Measurements from ENCODE around the gene TSSC4. TPM values are rescaled to one million over a fixed set of nuclear protein-coding genes. Genes with fewer than 3 reads are reported as not detected.
A peak's percentile ranks its signal among the peaks of the same experiment; 100 is the strongest.

The TSSC4 gene
- total RNA-seq, 2 donors from 2014 or later, result 50.6 to 52.2 TPM

DNA sequence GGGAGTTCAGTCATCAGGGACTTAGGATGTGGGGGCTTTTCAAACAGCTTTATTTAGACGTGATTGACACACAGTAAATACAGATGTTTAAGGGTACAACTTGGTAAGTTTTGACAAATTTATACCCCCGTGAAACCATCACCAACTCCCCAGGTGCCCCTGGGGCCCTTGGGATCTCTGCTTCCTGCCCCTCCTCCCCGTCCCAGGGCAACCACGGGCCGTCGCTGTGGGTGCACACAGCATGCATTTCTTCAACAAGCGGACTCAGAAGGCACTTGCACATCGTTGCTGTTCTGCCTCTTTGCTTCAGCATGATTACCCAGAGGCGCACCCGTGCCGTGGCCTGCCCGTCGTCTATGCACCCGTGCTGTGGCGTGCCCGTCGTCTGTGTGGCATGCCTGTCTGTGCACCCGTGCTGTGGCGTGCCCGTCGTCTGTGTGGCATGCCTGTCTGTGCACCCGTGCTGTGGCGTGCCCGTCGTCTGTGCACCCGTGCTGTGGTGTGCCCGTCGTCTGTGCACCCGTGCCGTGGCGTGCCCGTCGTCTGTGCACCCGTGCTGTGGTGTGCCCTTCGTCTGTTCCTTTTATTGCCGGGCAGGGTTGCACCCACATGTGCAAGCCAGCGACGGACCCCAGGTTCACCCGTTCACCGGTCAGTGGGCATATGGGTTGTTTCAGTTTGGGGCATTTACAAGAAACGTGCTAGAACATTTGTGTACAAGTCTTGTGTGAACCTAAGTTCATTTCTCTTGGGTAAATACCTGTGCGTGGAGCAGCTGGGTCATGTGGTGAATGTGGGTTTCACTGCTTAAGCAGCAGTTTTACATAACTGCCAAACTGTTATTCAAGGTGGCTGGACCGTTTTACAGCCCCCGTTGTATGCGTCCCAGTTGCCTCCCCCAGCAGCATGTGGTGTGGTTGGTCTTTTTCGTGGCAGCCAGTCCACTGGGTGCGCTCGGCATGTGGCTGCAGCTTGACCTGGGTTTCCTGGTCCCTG is 15.1 kb upstream of the TSSC4 start:
- Mint-ChIP-seq H3K36me3 (ENCODE audit: insufficient read depth in 2 of 2) (no peaks in the 10 kb centered on the region), H3K4me3 (peak overlapping the region in 1 of 2 donors; percentile 48), H3K4me1 (ENCODE audit: low read depth) (peaks cover 61% of the 10 kb centered on the region), H3K9me3 (no peaks in the 10 kb centered on the region), H3K27me3 (ENCODE audit: low read depth) (no peaks in the 10 kb centered on the region), H3K27ac (no peak overlapping the region)
- DNase-seq, result no peak
- no peak for ATAC-seq (replicated peaks in 1 of 2)

DNA sequence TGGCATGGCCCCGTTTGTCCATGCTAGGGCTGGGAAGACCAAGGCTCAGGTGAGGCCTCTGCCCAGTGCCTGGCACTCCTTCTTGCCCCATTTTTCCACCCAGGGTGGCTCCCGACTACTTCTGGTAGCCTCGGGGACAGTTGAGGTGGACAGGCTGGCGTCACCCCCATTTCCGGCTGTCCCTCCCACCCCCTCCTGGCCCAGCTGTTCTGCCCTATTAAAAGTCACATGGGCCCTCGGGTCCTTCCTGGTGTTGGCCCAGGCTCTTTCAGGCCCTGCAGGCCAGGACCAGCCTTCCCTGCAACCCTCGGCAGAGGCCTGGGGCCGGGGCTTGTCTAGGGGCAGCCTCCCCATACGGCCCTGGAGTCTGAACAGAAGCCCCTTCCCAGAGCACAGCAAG is 14.0 kb upstream of the TSSC4 start:
- H3K36me3 Mint-ChIP-seq (ENCODE audit: insufficient read depth in 2 of 2), result no peaks in the 10 kb centered on the region
- H3K4me1 Mint-ChIP-seq (ENCODE audit: low read depth), result peaks cover 50% of the 10 kb centered on the region
- ATAC-seq (replicated peaks in 1 of 2), result no peak
- no peak overlapping the region for H3K4me3 Mint-ChIP-seq
- no peak for DNase-seq
- no peak overlapping the region for H3K27ac Mint-ChIP-seq
- H3K9me3 Mint-ChIP-seq, result no peaks in the 10 kb centered on the region
- no peaks in the 10 kb centered on the region for H3K27me3 Mint-ChIP-seq (ENCODE audit: low read depth)

DNA sequence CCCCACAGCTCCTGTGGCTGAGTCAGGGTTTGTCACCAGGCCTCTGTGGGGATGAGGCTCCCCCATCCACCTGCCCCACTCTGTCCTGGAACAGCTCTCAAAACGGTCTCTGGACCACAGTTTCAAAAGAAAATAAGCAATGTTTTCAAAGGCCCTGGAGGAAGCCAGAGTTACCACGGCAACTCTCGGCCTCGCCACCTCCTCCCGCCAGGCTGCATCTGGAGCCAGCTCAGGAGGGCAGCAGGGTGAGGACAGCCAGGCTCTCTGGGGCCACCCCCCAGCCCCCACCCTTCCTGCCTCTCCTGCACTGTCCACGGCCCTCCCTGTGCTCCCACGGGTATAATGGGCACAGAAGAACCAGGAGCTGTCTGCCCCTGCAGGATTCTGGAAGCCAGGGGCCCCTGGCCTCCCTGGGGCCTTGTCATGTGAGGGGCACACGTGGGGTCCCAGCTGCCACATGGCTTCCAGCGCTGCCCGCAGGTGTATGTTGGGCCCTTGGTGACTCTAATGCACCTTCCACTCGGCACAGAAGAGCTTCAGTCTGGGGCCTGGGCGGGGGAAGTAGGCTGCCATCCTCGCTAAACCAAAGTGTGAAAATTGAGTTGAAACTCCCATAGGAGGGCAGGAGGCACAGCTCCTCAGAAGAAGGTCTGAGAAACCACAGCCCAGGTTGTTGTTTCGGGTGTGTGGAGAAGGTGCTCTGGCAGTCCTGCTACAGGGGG is 13.1 kb upstream of the TSSC4 start:
- no peaks in the 10 kb centered on the region for H3K9me3 Mint-ChIP-seq

DNA sequence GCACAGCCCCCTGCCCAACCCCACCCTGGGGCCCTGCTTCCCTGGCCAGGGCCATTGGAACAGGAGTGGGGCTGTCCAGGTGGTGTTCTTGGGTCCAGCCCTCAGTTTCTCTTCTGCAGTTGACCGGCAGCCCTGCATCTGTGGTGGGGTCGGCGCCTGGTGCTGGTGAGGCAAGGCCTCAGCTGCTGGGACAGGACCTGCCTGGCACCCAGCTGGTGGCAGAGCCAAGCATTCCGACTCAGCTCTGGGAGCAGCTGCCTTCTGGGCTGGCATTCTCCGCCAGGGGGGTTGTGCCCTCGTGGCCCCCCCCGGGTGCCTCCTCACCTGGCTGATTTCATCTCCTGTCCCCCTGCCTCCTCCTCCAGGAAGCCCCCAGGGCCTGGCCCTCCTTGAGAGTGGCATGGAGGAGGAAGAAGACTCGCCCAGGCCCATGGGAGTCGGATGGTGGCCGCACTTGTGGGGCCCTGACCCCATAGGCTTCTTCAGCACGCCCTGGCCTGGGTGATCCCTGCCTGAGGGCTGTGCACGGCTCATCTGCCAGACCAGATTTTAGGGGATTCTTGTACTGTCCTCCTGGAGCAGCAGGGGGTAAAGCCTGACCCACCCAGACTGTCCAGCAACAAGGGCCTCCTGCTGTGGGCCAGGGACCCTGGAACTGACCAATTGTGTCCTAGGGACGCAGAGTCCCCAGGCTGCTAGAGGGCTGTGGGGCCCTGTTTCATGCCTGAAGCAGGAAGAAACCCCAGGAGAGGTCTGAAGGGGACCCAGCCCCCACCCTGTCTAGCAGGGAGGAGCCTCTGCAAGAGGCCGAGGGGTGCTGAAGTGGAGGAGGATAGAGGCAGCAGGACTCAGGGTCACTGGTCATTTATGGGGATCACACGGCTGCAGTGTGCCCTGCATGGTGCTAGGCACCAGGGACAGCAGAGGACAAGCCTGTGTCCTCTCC is 11.8 kb upstream of the TSSC4 start:
- H3K27me3 Mint-ChIP-seq (ENCODE audit: low read depth), result no peaks in the 10 kb centered on the region
- DNase-seq (no peak), ATAC-seq (replicated peaks in 1 of 2) (no peak)
- H3K27ac Mint-ChIP-seq, result peak overlapping the region; percentile 42
- H3K9me3 Mint-ChIP-seq, result no peaks in the 10 kb centered on the region
- no peaks in the 10 kb centered on the region for H3K36me3 Mint-ChIP-seq (ENCODE audit: insufficient read depth in 2 of 2)
- peaks cover 36% of the 10 kb centered on the region for H3K4me1 Mint-ChIP-seq (ENCODE audit: low read depth)
- H3K4me3 Mint-ChIP-seq, result no peak overlapping the region

More for the DNA sequence above, 13.1 kb upstream of the TSSC4 start:
- H3K27ac Mint-ChIP-seq, result peak overlapping the region; percentile 38
- no peaks in the 10 kb centered on the region for H3K36me3 Mint-ChIP-seq (ENCODE audit: insufficient read depth in 2 of 2)
- ATAC-seq (replicated peaks in 1 of 2), result peak; percentile 31 to 32
- H3K4me3 Mint-ChIP-seq, result peak overlapping the region in 1 of 2 donors; percentile 25
- peaks cover 45% of the 10 kb centered on the region for H3K4me1 Mint-ChIP-seq (ENCODE audit: low read depth)
- no peak for DNase-seq
- H3K27me3 Mint-ChIP-seq (ENCODE audit: low read depth), result no peaks in the 10 kb centered on the region

DNA sequence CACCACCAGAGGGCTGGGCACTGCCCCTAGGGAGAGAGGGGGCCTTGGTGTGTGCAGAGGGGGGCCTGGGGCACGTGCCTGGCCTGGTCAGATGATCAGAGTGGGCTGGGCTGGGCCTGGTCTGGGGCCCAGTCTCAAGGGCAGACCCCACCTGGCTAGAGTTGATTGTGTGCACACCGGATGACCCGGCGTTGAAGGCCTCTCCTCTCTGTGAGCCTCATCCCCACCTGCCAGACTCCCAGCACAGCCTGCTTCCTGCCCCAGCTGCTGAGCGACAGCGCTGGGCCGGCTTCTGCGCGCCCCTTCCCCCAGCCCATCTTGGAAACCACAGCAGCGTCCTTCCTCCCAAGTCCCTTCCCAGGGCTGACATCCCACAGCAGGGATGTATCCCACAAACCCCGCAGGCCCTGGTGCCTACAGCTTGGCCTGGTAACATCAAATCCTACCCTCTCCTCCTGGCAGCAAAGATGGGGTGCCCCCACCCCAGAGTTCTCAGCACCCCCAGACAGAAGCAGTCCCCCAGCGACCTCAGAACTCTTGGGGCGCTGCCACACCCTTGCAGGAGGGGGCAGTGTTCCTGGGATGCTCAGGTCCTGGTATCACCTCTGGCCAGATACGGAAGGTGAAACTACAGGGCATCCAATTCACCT is 11.0 kb upstream of the TSSC4 start:
- H3K27me3 Mint-ChIP-seq (ENCODE audit: low read depth), result no peaks in the 10 kb centered on the region
- DNase-seq (no peak), ATAC-seq (replicated peaks in 1 of 2) (no peak)
- no peak overlapping the region for H3K27ac Mint-ChIP-seq
- H3K9me3 Mint-ChIP-seq, result no peaks in the 10 kb centered on the region
- no peak overlapping the region for H3K4me3 Mint-ChIP-seq
- H3K36me3 Mint-ChIP-seq (ENCODE audit: insufficient read depth in 2 of 2), result no peaks in the 10 kb centered on the region
- peaks cover 31% of the 10 kb centered on the region for H3K4me1 Mint-ChIP-seq (ENCODE audit: low read depth)

DNA sequence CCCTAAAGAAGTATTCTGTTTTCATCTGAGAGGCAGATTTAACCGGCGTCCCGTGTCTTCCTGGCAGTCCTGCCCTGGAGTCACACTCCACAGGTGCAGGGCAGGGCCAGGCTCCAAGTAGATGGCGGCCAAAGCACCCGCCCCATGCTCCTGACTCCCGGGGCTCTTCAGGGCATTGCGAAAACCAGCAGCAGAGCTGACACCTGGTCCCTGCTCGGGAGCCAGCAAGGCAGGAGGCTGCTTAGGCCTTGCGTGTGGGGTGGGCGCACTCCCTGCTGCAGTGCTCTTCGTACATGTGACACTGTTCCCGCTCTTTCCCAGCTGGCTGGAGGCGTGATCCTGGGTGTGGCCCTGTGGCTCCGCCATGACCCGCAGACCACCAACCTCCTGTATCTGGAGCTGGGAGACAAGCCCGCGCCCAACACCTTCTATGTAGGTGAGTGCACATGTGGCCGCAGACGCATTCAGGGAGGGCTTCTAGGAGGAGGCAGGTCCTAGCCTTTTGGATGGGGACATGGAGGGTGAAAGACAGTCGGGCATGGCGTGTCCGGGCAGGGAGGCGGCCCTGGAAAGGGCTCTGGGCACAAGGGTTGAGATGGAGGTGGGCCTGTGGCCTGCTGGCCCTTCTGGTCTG is 10.3 kb upstream of the TSSC4 start:
- ATAC-seq (replicated peaks in 1 of 2) (no peak), DNase-seq (no peak)
- Mint-ChIP-seq H3K4me1 (ENCODE audit: low read depth) (peaks cover 28% of the 10 kb centered on the region), H3K9me3 (no peaks in the 10 kb centered on the region), H3K27me3 (ENCODE audit: low read depth) (no peaks in the 10 kb centered on the region), H3K4me3 (no peak overlapping the region), H3K27ac (no peak overlapping the region), H3K36me3 (ENCODE audit: insufficient read depth in 2 of 2) (no peaks in the 10 kb centered on the region)

DNA sequence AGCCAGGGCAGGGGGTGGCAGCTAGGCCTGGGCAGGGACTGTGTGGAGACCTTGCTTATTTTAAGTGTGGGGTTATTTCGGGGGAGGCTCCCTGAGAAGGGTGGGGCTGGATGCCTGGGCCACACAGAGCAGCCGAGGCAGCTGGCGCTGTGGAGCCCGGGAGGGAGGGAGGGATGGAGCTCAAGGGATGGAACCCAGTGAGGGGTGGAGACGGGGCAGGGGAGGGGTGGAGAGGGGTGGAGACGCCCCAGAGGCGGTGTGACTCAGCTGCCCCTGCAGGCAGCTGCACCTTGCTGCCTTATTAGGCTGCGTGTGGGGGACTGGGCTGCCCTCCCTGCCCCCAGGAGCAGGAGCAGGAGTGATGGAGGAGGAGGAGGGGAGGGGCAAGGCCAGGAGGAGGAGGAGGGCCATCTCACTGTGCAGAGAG is 9.8 kb upstream of the TSSC4 start:
- Mint-ChIP-seq H3K27me3 (ENCODE audit: low read depth) (no peaks in the 10 kb centered on the region), H3K36me3 (ENCODE audit: insufficient read depth in 2 of 2) (no peaks in the 10 kb centered on the region), H3K4me1 (ENCODE audit: low read depth) (peaks cover 22% of the 10 kb centered on the region), H3K4me3 (no peak overlapping the region), H3K27ac (no peak overlapping the region), H3K9me3 (no peaks in the 10 kb centered on the region)
- DNase-seq, result no peak
- ATAC-seq (replicated peaks in 1 of 2), result no peak

DNA sequence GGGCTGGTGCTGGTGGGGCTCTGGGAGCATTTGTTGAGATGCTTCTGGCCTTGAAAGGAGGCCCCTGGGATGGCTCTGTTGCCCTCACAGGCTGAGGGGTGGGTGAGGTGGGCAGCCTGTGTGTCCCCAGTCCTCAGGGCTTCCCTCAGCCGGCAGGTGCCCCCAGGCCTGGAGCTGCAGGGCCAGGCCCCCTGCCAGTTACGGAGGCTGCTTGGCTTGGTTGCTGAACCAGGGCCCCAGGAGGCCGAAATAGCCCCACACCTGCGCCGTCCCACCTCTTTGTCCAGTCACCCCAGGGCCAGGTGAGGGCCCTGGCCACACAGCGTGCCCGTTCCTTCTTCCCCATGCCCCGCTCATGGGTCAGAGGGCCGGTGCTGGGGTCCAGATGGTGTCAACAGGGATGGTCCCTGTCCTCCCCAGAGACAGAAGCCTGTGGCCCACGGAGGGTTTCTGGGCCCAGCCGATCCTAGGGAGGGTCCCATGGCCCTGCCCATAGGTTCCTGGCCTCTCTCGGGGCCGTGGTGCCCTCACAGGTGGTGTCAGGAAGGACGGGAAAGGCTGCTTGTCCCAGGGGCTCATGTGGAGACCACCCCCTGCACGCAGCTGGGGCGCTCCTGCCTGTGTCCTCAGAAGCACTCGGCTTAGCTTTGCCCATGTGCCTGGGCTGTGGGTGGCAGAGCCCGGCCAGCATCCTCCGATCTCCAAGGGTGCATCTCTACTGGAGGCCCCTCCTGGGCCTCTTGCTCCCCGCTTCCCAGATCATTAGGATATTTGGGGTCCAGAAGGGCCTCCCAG is 9.2 kb upstream of the TSSC4 start:
- Mint-ChIP-seq H3K27ac (no peak overlapping the region), H3K4me3 (no peak overlapping the region), H3K9me3 (no peaks in the 10 kb centered on the region), H3K36me3 (ENCODE audit: insufficient read depth in 2 of 2) (no peaks in the 10 kb centered on the region), H3K27me3 (ENCODE audit: low read depth) (no peaks in the 10 kb centered on the region), H3K4me1 (ENCODE audit: low read depth) (peaks cover 16% of the 10 kb centered on the region)
- DNase-seq (no peak), ATAC-seq (replicated peaks in 1 of 2) (no peak)

DNA sequence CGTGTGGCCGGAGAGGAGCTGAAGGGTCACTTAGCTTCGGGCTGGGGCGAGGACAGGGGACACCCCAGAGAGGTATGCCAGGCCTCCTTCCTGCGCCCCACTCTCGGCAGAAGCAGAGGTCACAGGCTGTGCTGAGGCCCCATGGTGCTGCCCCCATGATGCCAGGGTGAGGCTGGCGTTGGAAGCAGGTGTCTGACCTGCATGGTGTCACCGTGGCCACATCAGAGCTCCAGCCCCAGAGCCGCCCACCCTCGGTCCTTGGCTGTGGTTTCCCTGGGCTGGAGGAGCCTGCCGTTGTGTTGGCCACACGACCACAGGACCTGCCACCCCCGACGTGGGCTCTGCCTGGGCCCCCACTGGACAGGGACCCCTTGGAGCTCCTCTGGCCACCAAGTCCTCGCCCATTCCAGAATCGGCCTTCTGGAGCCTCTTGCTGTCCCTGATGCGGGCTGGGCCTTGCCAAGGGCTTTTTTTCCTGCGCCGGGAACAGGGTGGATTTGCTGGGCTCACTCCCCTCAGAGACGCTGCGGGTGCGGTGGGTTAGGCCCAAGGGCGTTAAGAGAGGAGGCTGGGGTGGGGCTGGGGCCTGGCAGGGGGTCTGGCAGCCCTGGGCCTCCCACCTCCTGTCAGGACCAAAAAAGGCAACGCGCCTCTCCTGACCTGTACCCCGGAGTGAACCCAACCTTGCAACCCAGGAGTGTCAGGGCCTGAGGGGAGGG is 8.2 kb upstream of the TSSC4 start:
- DNase-seq, result no peak
- no peaks in the 10 kb centered on the region for H3K27me3 Mint-ChIP-seq (ENCODE audit: low read depth)
- no peak overlapping the region for H3K27ac Mint-ChIP-seq
- H3K36me3 Mint-ChIP-seq (ENCODE audit: insufficient read depth in 2 of 2), result no peaks in the 10 kb centered on the region
- no peak for ATAC-seq (replicated peaks in 1 of 2)
- no peaks in the 10 kb centered on the region for H3K9me3 Mint-ChIP-seq
- H3K4me1 Mint-ChIP-seq (ENCODE audit: low read depth), result peaks cover 7% of the 10 kb centered on the region
- H3K4me3 Mint-ChIP-seq, result no peak overlapping the region

DNA sequence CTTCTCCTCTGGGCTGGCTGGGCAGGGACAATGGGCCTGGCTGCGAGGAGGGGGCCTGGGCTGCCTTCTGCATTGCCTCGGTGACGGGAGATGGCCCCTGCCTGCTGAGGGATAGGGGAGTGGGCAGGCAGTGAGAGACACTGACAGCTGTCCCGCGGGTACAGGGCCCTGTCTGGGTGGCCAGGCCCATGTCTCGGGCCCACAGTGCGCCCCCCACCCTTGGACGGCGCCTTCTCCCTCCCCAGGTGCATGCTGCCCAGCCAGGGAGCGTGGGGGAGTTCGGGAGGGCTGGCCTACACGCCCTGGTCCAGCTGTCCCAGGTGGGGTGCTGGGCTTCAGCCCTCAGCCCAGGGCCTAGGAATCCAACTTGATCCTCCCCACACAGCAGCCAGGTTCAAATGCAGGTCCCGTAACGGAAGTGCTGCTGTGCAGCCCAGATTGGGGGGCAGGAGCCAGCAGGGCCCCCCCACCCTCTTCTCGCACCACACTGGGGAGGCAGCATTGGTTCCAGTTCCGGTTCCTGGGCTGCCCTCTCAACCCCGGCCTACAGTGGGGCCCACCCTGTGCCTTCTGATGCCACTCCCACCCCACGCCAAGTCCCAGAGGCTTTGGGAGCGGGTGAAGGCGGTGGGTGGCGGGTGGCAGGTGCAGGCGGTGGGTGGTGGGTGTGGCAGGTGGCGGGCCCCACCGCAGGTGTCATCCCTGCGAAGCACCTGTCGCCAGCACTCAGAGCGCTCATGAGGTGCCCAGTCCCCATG is 7.3 kb upstream of the TSSC4 start:
- Mint-ChIP-seq H3K36me3 (ENCODE audit: insufficient read depth in 2 of 2) (no peaks in the 10 kb centered on the region), H3K9me3 (no peaks in the 10 kb centered on the region), H3K4me3 (no peak overlapping the region), H3K27me3 (ENCODE audit: low read depth) (no peaks in the 10 kb centered on the region), H3K4me1 (ENCODE audit: low read depth) (peaks cover 6% of the 10 kb centered on the region), H3K27ac (no peak overlapping the region)
- ATAC-seq (replicated peaks in 1 of 2) (no peak), DNase-seq (no peak)
